T-helper 9 cell (primary cell): ENCODE measurements around the gene CLSTN2.
"Not testable (repeated sequence)": the region's sequence is repeated elsewhere in the genome, so short reads cannot be mapped to it uniquely, and the experiment has no call there.

Experiments
- DNase-seq: peaks from one replicate; pipeline ENCODE4 v3.0.0-alpha.2; 2020

CLSTN2 gene

DNA sequence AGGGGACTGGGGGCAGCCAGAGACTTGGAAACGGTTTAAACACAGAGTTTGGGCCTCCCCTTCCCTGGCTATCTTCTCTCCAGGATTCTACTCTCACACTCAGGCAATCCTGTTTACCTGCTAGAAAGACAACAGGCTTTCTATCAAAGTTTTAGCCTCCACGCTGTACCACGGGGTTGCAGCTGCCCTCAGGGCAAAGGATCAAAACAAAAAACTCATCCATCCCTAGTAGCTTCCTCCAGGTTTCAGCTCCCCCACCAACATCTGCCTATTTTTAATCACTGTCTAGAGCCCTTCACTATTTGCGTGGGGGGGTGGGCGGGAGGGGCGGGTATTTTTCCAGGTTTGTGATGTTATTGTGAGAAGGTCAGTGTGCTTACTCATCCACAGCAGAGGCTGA lies 456.1 kb downstream of the CLSTN2 start:
- DNase-seq, result no peak

DNA sequence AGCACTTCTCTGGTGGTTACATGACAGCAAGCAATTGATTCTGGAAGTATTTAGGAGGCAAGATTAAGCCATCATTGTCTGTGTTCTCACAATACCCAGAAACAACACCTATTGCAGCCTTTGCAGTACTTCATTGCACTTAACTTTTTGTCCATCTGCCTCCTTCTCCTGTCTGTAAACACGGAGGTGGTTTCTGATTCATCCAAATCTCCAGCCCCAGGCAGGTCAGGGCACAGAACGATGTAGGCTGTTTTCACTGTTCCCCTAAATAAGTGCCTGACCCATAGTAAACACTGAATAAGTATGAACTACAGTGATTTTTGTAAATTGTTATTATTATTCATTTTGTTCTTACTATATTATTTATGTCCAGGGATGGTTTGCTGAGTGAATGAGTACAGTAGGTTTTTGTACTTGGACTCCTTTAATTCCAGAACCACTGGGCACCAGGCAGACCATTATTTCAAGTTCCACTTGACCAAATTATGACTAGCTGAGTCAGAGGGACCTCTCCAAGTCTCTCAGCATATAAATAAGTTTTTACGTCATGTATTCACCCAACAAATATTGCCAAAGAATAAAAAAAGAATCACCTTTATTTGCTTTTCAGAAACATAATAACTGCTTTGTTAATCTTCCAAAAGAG lies 459.6 kb downstream of the CLSTN2 start:
- no peak for DNase-seq

DNA sequence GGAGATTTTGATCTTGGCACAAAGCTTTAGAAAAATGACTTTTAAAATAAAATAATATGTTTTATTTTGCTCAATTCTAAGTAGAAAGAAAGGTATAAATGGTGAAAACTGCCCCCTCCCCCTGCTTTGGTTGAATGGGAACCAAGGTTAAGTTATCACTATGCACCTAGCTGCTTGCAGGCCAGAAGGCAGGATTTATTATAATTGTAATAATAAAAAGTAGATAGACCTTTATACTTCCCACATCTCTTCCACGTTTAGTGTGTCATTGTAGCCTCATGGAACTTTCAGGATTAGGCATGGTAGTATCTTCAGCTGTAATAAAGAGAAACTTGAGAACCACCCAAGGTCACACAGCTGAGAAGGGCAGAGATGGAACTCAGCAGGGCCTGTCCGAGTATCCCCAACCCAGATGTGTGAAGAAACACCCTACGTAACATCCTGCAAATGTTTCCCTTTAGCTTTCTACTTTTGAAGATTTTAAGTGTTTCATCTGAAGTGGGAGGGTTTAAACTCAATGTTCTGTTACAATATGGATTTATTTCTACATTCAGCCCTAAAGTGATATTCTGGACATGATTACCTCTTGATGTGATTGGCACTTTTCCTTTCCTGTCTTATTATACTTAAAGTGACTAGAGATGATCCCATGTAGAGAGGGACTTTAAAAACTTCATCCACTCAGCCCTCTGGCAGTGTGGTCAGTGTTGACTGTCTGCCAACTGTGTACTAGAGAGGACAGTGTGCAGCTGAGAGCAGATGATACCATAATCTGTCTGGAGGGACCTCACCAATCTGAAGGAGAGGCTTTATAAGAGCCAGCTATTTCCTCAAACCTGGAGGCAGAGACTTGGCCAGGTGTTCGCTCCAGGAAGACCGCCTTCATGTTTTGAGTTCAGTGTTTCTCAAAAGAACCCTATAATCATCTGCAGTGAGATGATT lies 460.4 kb downstream of the CLSTN2 start:
- DNase-seq, result no peak

DNA sequence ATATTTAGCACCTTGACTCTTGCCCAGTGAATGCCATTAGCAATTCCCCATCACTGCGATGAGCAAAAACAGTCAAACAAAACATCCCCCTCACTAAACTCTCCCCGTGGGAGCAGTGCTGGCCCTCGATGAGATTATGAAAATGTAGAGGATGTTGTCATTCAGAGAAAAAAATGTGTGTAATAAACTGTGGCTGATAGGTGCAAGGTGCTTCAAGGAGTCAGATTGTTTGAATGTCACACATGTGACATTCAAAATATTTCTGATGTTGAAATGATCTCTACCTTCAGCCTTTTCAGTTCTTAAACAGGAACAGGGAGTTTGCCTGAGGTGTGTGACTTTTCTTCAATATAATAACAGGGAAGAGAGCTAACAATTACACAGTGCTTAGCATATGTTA lies 461.1 kb downstream of the CLSTN2 start:
- DNase-seq, result no peak

DNA sequence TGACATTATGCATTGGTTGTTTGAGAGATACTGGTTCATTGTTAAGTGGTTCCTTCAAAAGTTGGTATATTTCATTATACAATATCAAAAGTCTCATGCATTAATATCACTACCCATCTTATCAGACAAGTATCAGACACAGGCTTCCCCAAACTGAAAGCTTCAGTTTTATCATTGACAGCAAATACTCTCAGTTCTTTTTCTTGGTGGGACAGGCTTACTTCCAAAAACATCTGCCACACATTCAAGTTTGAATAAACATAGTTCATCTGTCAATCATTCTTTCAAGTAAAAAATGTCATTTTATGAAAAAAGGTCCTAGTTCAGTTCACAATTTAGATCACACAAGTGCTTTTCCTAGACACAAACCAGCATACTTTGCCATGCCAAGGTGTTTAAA lies 462.9 kb downstream of the CLSTN2 start:
- DNase-seq, result no peak

DNA sequence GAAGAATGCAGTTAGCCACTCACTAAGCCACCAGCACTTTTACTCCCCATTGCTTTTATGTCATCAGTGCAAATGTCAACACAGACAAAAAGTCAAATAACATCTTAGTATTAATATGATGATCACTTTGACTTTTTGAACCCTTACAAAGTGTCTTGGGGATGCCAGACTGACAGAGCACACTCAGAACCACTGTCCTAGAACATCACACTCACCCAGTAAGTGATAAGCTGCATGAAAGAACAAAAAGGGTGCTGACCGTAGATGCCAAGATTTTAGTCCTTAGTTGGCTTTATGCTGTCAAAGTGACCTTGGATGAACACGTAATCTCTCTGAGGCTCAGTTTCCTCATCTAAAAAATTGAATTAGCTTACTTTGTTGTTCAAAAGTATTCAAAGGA lies 463.4 kb downstream of the CLSTN2 start:
- no peak for DNase-seq

DNA sequence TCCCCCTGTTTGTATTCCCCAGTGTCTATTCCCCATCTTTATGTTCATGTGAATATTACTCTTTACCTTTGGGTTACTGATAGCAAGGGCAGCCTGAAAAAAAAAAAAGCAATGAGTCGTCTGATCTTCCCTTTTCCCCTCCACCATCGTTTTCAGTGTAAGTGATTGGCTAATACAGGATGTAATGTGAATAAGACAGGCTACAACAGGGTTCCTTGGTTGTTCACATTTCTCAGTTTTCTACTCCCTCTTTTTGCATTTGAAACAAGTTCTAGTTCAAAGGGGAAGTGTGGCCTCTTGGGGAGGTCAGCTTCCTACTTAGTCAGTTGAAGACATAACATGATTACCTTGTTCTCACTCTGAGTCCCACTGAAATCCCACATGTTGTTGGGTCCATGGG lies 464.9 kb downstream of the CLSTN2 start:
- DNase-seq, result no peak

DNA sequence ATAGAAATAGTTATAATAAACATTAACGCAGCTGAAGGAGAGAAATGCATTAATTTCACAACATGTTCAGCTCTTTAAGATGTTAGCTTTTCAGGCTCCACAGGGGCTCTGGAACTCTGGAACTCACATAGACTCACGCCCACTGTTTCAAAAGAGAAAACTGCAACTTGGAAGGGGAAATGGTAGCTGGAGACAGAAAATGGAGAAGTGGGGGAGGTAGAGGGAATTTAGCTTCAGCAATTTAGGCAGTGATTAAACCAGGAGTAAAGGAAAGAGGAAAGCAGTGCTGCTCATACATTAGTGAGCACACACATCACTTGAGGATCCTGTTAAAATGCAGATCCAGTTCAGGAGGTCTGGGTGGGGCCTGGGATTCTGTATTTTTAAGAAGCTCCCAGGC lies 468.1 kb downstream of the CLSTN2 start:
- no peak for DNase-seq

DNA sequence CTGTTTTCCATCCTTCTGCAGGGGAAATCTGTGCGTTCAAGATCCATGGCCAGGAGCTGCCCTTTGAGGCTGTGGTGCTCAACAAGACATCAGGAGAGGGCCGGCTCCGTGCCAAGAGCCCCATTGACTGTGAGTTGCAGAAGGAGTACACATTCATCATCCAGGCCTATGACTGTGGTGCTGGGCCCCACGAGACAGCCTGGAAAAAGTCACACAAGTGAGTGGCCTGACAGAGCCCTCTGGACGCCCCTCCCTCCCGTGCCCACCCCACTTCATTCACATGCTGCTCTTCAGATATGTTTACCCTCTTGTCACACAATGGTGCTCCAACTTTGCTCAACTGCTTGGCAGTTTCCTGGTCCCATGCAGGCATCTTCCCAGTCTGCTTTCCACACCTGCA lies 468.6 kb downstream of the CLSTN2 start:
- DNase-seq, result no peak

DNA sequence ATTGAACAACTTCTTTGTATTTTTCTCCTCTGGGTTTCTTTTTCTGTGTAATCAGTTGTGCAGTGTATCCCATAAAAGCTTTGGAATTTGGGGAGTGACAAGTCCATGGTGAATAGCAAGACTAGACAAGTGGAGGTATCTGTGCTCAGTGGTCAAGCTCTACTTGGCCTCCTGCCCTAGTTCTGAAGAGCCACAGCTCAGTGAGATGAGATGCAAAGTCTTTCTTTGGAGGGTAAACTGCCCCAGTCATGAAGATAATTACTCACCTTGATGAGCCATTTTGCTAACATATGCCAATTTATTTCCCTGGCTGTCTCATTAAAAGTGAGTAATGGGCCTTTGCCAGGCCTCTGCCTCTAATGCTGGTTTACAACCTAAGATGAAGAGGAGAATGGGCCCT lies 471.7 kb downstream of the CLSTN2 start:
- no peak for DNase-seq

DNA sequence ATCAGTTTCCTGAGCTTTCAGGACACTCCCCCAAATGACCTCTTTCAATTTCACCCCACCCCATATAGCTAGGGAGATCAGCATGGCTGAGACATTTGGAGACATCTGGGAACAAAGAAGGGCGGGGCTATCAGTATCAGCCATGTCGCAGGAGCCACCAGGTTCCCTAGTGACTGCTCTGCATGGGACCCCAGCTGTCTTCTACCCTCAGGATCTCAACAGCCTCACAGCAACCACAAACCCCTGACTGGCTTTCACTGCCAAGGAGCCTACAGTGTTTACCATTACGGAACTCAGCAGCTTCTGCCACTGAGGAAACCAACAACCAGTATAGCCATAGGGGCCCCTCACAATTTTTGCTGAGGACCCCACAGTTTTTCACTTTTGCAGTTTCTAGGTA lies 473.3 kb downstream of the CLSTN2 start:
- no peak for DNase-seq

DNA sequence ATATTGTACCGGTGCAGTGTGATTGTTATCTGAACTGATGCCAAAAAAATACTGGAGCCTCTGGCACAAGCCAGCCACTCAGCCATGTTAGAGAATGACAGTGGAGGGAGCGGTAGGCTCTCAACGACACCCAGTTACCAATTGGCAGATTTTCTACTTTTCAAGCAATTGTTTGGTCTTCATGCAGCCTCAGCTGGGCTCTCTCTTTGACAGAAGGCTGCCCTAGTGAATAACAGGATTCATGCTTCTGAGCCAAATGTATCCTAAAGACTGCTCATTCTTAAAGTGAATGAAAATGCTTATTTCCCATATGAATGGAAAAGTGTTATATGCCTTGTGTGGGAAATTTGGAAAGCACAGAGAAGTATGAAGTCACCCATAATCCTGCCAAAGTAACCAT lies 481.7 kb downstream of the CLSTN2 start:
- no peak for DNase-seq

DNA sequence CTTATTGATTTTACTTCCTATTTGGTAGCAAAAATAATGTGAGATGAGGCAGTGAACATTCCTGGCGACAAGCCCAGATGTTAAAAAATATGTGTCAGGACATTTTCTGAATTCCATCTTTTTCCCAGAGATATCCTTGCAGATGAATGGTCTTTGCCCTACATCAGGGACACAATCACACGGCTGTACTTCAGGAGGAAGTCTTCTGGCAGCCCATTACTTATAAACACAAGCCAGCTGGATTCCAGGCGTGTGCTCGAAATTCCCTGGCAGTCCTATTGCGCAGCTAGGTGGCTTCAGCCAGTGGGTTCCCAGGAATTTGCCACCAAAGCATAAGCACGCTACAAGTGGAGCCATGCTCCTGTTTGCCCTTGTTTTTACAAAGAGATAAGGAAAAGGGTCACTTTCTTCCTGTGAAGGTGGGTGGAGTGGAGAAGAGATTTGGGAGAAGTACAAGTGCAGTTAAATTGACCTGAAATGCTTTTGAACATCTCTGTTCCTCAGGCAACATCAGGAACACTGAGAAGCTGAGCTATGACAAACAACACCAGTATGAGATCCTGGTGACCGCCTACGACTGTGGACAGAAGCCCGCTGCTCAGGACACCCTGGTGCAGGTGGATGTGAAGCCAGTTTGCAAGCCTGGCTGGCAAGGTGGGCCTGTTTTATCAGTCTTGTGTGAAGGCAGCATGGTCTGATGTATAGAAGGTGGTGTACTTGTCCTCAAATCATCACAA lies 485.8 kb downstream of the CLSTN2 start:
- no peak for DNase-seq

DNA sequence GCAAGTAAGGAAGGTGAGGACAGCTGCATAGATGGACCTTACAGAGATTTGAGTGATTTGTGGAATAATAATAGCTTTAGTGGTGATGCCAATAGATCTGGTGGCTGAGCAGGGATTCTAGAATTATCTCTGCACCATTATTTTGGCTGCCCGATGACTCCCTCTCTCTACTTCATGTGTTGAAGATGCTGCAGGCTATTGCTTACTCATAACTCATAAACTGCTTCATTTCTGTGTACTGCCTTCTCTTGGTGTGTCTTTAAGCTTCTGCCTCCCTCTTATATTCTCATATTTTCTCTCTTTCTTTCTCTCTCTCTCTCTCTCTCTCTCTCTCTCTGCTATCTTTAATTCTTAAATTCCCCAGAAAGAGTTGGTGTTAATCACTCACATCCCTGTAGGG lies 486.9 kb downstream of the CLSTN2 start:
- no peak for DNase-seq

DNA sequence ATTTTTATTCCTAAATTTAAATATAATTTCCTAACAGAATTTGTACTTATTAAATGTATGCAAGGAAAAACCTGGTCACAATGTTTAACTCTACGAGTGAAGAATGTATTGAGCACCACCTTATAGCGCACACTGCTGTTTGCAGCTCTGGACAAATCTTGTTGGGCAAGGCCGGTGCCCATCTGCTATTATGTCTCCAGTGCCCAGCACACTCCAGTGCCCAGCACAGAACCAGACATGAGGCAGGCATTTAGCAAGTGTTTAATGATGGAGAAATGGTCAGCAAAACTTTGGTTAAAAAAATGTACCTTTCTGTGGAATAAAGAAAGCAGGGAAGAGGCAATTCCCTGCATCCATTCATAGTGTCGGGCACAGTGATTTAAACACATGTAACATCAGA lies 488.2 kb downstream of the CLSTN2 start:
- no peak for DNase-seq

DNA sequence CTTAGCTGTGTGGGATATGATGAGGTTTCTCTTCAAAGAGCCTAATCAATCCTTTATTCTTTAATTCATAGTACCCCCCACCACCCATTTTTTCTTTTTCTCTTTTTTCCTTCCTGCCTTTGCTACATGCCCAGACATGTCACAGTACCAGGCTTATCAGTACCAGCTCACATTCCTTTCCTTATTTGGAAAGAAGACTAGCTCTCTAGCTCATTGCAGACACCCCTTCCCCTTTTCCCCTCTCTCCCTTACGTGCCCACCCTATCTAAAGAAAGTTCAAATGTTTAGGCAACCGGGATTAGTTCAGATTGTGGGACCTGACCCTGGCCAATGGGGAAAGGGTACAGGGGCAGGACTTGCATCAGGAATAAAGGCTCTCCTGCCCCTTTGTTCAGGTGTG lies 488.6 kb downstream of the CLSTN2 start:
- not testable (repeated sequence) for DNase-seq

DNA sequence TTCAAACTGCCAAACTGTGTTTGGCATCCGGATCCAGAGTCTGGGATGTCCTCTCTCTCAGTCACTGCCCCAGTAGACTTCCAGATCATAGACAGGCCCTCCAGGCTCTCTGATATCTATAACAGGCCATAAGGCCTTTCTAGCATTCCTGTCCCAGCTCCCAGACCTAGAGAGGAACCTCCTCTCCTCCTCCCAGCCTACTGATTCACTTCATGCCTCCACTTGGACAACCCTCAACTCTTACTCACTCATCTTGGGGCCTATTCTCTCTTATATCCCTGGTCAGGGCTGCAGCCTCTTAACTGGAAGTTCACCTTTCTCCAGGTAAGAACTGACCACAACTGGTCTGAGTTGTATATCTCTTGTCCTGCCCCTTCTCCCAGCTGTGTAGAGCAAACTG lies 489.2 kb downstream of the CLSTN2 start:
- DNase-seq, result no peak

DNA sequence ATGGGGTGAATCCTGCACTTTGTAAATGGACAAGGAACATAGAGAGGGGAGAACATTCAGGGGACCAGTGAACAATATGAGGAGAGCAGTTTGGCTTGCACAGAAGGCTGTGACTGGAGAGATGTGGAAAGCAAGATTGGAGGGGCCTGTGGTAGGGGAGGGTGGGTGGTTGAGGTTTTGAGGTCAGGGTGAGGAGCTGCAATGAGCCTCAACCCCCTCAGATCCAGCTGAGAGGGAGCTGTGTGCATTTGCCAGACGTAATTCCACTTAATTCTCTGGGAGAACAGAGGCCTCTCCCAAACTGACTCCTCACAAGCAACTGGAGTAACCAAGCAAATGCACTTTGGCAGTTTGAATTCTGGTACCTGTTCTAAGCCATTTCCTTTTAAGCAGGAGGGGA lies 489.7 kb downstream of the CLSTN2 start:
- DNase-seq, result no peak

DNA sequence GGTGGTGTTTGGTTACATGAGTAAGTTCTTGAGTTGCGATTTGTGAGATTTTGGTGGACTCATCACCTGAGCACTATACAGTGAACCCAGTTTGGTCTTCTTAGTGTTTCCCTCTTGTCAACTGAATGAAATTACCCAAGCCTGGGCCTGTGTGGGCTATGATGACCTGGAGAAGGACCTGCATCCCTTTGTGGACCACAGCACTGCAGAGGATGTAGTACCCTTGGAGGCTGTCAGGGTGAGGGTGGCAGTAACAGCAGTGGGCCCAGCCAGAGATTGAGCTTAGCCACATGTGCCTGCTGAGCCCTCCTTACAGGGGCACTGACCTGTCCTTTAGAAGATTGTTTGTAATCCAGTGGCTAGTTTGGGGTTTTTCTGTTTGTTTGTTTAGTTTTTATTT lies 492.8 kb downstream of the CLSTN2 start:
- no peak for DNase-seq

DNA sequence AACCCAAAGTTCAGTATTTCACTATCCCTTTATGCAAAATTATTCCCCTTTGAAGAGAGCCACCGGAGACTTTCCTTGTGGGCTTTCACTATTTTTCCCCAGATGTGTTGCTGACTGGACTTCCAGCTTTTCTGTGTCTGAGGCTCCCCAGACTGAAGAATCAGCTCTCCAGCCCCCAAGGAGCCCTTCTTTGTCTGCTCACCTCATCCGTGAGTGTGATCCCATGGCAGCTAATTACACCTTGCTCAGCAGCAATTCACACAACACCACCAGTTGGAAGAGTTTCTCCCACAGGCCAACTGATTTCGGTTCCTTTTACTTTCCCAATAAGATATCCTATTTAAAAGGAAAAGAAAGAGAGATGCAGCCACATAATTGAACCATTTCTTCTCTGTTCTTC lies 493.4 kb downstream of the CLSTN2 start:
- DNase-seq, result no peak

DNA sequence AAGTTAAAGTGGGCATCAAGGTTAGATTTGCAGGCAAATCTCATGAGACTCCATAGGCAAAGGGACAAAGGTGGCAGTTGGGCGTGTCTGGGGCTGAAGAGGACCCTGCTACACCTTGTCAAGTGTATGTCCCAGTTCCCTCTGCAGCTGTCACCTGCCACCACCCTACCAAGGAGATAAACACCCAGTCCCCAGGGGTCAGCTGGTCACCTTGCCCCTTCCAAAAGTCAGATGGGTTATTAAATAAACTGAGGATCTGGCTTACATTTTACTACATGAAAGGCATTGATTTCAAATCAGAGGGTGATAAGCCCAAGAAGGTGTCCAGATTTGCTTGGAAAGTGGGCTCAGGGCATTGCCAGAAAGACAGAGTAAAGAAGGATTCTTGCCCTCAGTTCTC lies 494.8 kb downstream of the CLSTN2 start:
- no peak for DNase-seq

DNA sequence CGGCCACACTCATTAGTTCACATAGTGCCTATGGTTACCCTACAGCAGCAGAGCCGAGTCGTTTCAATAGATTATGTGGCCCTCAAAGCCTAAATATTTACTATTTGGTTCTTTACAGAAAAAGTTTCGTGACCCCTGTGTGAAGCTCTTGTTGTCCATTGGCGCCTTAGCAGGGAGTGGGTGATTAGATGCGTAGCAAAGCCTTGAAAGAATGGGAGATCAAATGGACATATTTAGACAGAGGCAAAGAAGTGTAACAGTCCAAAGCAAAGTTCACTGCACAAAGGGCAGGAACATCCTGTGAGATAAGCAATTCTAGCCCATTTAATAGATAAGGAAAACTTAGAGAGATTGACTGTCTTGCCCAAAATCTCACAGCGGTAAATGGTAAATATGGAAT lies 495.5 kb downstream of the CLSTN2 start:
- DNase-seq, result no peak

DNA sequence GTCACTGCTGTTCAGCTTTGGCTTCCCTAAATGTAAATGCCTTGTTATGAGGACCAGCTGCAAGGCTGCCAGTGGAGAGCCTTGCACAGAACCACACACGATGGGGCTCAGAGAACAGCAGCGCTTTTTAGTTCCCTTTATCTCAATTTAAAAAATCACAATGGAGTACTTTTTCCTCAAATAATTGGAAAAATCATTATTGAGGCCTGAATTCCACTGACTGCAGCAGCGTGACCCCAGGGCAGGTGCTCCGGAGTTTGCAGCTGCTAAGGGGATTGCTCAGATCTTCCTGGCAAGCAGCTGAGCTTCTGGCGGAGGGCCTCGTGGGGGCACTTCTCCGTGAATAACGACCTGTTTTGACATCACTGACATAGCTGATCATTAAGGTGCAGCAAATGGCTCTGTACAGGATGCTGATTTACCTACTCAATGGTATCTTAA lies 497.3 kb downstream of the CLSTN2 start:
- DNase-seq, result no peak

DNA sequence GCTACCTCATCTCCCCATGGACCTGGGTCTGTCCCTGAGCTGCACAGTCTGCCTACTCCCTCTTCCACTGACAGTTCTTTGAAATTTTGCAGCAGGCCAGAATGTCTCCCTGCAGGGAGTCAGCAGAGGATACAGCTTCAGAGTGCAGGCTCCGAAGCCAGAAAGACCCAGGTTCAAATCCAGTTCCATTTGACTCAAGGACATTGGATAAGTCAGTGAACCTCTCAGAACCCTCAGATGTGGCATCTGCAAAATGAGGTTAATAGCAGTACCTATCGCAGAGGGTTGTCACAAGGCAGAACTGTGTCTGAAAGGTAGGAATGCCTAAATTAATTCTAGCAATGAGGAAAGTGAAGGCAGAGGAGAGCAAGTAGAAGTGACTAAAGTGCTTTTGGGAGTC lies 498.4 kb downstream of the CLSTN2 start:
- no peak for DNase-seq
